ENCODE measurements around the gene FLYWCH2. TPM values are rescaled to one million over a fixed set of nuclear protein-coding genes. Genes with fewer than 3 reads are reported as not detected.

The FLYWCH2 gene
- total RNA-seq, 2 experiments from 2014 or later, result 18.9 to 19.3 TPM

DNA sequence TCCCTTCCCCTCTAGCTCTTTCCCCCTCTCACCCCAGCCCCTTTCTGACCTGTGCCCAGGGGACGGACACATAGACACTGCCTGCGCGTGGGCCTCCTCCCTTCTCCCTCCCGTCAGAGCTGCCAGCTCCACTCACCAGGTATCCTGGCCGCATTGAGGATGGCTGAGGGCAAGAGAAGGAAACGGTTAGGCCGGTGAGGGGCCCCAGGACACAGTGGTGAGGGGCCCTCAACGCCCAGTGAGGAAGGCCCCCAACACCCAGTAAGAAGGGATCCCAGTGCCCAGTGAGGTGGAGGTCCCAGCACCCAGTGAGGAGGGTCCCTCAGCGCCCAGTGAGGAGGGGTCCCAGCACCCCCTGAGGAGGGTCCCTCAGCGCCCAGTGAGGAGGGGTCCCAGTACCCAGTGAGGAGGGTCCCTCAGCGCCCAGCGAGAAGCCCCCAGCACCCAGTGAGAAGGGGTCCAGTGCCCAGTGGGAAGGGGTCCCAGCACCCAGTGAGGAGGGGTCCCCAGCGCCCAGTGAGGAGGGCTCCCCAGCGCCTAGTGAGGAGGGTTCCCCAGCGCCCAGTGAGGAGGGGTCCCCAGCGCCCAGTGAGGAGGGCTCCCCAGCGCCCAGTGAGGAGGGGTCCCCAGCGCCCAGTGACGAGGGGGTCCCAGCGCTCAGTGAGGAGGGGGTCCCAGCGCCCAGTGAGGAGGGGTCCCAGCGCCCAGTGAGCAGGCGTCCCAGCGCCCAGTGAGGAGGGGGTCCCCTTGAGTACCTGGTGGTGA, 26.1 kb upstream of the FLYWCH2 start:
- CTCF ChIA-PET, result interaction anchor here (0.8 to 1.9 kb wide), 4 partner anchors 11 to 72 kb away, joined by 3 to 11 read pairs (median 4); no protein-coding TSS in a partner anchor

DNA sequence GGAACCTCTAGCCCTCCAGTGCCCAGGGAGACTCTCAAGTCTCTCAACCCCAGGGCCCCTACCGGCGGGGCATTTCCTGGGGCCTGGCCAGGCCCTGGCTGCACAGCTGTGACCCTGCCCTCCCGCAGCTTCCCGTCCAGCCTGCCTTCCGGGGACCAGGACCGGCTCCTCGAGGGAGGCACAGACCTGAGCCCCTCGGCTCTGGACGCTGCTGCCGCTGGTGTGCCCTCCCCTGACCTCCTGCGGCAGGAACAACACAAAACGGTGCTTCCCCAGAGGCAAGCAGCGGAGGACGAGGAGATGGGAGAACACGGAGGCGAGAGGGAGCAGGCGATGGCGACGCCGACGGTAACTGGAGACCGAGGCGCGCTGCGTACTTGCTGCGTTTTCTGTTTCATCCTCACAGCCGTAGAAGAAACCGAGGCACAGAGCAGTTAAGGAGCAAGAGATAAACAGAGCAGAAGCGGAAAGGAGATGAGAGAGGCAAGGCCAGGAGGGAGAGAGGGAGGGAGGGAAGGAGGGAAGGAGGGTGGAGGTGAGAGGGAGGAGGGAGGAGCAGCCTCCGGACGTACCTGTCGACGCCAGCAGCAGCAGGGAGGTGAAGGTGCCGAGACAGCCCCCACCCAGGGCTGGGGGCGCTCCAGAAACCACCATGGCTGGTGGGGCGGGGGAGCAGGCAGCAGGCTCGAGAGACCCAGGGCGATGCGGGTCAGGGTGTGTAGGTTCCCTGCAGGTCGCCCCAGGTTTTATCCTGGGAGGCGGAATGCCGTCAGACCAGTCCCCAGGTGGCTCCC, 25.4 kb upstream of the FLYWCH2 start, which contains the start of gene PRSS22:
Gene PRSS22 (minus strand): TSS at position 720 of the 794 bp plus-strand sequence. CDS start 66 bp downstream, at position 654.
- CTCF ChIA-PET, result interaction anchor here (1.3 to 1.9 kb wide), 2 partner anchors 11 to 19 kb away, joined by 5 to 11 read pairs; no protein-coding TSS in a partner anchor
- Mint-ChIP-seq H3K9me3 (peaks cover 11% of the 10 kb centered on the region), H3K4me3 (peak within 1 kb of the TSS; percentile 70), H3K27me3 (peaks cover 10% of the 10 kb centered on the region), H3K4me1 (ENCODE audit: low read depth) (peaks cover 4% of the 10 kb centered on the region), H3K27ac (peak within 1 kb of the TSS; percentile 49), H3K36me3 (ENCODE audit: low read depth) (no peaks in the 10 kb centered on the region)
- intact Hi-C loops (cut with micrococcal nuclease), result no loop called here
- TF ChIP-seq, protein P1, sequence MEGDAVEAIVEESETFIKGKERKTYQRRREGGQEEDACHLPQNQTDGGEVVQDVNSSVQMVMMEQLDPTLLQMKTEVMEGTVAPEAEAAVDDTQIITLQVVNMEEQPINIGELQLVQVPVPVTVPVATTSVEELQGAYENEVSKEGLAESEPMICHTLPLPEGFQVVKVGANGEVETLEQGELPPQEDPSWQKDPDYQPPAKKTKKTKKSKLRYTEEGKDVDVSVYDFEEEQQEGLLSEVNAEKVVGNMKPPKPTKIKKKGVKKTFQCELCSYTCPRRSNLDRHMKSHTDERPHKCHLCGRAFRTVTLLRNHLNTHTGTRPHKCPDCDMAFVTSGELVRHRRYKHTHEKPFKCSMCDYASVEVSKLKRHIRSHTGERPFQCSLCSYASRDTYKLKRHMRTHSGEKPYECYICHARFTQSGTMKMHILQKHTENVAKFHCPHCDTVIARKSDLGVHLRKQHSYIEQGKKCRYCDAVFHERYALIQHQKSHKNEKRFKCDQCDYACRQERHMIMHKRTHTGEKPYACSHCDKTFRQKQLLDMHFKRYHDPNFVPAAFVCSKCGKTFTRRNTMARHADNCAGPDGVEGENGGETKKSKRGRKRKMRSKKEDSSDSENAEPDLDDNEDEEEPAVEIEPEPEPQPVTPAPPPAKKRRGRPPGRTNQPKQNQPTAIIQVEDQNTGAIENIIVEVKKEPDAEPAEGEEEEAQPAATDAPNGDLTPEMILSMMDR (IDR thresholded peaks at IDR 0.05), result no peak
- ATAC-seq, result peak; percentile 26
- no peak for DNase-seq
- POLR2A ChIA-PET, result no interaction called here

More for the DNA sequence above, 26.1 kb upstream of the FLYWCH2 start:
- H3K4me1 Mint-ChIP-seq (ENCODE audit: low read depth), result peaks cover 4% of the 10 kb centered on the region
- peaks cover 11% of the 10 kb centered on the region for H3K9me3 Mint-ChIP-seq
- ATAC-seq, result no peak
- H3K4me3 Mint-ChIP-seq, result no peak overlapping the region
- no peak overlapping the region for H3K27ac Mint-ChIP-seq
- intact Hi-C loops (cut with micrococcal nuclease), result no loop called here
- TF ChIP-seq, protein P1 (IDR thresholded peaks at IDR 0.05), result no peak
- DNase-seq, result no peak
- no peaks in the 10 kb centered on the region for H3K36me3 Mint-ChIP-seq (ENCODE audit: low read depth)
- POLR2A ChIA-PET, result no interaction called here
- peaks cover 10% of the 10 kb centered on the region for H3K27me3 Mint-ChIP-seq

DNA sequence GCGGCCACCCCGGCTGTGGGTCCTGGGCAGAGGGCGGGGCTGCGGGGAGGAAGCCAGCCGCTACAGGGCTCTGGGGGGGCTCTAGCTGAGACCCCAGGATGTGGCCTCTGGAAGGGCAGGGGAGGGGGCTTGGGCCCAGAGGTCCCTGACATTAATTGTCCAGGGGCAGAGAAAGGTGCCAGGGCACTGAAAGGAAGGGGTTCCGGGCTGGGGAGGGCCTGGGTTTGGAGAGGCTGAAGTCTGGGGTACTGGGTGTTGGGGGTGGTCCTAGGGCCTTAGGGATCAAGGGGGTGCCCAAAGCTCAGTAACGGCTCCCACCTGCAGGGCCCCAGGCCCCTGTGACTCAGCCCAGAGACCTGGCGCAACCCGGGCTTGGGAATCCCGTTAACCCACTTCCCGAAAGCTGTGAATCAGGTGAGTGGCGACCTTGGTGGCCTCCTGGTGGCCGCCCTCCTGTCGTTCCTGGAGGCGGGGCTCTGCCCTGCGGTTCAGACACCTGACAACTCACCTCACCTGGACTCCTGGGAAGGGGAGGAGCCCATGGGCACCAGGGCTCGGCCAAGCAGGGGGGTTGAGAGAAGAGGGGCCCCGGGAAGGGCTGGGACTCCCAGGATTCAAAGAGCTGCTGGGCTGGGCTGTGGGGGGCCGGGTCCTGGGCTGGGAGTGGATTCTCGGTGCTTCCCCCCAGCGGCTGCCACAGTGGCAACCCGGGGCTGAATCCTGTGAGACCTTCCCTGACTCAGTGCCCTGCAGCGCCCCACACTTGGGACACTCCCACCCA, 24.6 kb upstream of the FLYWCH2 start:
- H3K36me3 Mint-ChIP-seq (ENCODE audit: low read depth), result no peaks in the 10 kb centered on the region
- ChIA-PET POLR2A (no interaction called here), CTCF (interaction anchor here (1.3 kb wide), 1 partner anchor 19 kb away, joined by 5 read pairs; no protein-coding TSS in a partner anchor)
- H3K27ac Mint-ChIP-seq, result no peak overlapping the region
- H3K27me3 Mint-ChIP-seq, result peaks cover 10% of the 10 kb centered on the region
- DNase-seq, result no peak
- no peak overlapping the region for H3K4me3 Mint-ChIP-seq
- TF ChIP-seq, protein P1 (IDR thresholded peaks at IDR 0.05), result no peak
- ATAC-seq, result no peak
- intact Hi-C loops (cut with micrococcal nuclease), result no loop called here
- peaks cover 4% of the 10 kb centered on the region for H3K4me1 Mint-ChIP-seq (ENCODE audit: low read depth)
- peaks cover 11% of the 10 kb centered on the region for H3K9me3 Mint-ChIP-seq

DNA sequence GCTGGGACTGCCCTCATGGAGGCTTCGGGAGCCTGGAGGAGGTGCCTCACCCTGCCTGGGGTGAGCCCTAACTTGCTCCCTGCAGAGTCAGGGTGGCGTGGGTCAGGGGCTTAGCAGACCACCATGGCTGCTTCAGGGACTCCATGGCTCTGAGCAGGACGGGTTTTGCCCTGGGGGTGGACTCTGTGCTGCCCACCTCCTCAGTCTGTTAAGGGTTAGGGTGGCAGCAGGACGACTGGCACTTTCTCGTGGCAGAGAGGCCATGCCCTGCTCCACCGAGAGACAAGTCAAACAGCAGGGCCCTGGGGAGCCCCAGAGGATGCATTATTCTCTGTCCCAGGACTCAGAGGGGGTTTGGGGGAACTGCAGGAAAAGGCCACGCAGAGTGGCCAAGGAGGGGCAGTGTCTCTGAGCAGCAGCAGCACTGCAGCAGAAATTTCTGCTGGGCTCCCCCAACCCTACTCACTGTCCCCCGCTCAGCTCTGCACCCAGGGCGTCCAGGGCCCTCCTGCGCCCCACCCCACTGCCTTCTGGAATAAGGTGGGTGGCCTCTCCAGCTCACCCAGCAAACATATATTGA, 23.2 kb upstream of the FLYWCH2 start:
- DNase-seq (no peak), ATAC-seq (no peak)
- Mint-ChIP-seq H3K27ac (no peak overlapping the region), H3K4me3 (no peak overlapping the region), H3K9me3 (peaks cover under 1% of the 10 kb centered on the region), H3K36me3 (ENCODE audit: low read depth) (no peaks in the 10 kb centered on the region), H3K4me1 (ENCODE audit: low read depth) (peaks cover 4% of the 10 kb centered on the region), H3K27me3 (peaks cover 8% of the 10 kb centered on the region)
- TF ChIP-seq, protein P1 (IDR thresholded peaks at IDR 0.05), result no peak
- CTCF ChIA-PET, result no interaction called here
- intact Hi-C loops (cut with micrococcal nuclease), result no loop called here
- POLR2A ChIA-PET, result interaction anchor here (0.6 to 1.1 kb wide), 2 partner anchors 69 to 107 kb away, joined by 3 to 4 read pairs; no protein-coding TSS in a partner anchor

Data from activated CD8-positive, alpha-beta T cell treated with anti-CD3 and anti-CD28 coated beads for 36 hours (primary cell).